Dermis microvascular lymphatic vessel endothelial cell (primary cell): ENCODE results near the gene LAMTOR5. TPM values are rescaled to one million over a fixed set of nuclear protein-coding genes. Genes with fewer than 3 reads are reported as not detected.
"Not testable (repeated sequence)": the region's sequence is repeated elsewhere in the genome, so short reads cannot be mapped to it uniquely, and the experiment has no call there.

Experiments
- DNase-seq, 2 donors: peaks; one replicate each; pipeline versions ENCODE4 v3.0.0 to v3.0.0-alpha.2; 2010; ENCODE audit warnings: low read depth in 2 of 2
- total RNA-seq: library from RNA; depleted of rRNA; stranded (reverse); fragments of >200 nt; gene quantifications from 2 replicates; pipeline ENCODE4 v1.2.1, GENCODE V29; 2014

LAMTOR5 gene
- 69.8 and 71.4 TPM in 2 replicates for total RNA-seq

DNA sequence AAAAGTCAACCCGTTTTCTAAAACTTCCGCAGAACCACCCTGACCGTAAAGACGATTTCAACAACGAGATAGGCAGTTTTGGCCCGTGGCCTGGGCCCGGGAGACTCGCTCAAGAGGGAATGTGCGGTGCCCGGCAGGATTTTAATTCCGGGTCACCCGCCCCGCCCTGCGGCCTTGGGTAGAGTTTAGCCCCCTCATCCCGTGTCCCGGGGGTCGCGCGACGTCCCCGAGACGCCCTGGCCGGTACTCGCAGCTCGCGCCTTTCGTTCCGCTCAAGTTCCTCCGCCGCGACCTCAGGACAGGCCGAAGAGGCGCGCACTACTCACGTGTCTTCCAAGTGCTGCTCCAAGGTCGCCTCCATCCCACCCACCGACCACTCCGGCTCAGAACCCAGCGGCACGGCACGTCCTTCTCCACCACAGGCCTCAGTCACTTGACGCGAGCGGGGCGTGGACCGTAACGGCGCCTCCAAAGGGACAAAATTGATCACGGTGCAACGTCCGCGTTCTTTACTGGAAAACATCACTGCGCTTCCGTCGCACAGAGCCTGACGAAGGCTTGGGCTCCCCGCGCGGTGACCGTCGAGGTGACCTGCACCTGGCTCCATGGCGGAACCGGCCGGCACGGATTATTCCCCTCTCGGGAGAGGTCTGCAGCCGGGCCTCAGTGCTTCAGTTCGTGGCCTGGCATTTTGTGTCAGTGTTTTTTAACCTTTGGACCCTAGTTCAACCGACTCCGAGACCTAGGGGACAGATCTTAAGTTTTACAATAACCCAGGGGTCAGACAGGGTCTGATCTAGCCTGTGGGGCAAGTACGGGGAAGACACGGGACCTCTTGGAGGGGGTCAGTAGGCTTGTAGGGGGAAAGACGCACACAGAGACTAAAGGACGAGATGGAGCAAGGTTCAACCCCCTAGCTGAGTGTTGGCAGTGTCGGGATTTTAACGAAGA is at the start of gene LAMTOR5:
Gene LAMTOR5 (minus strand): TSS at position 435 of the 951 bp plus-strand sequence. CDS start 74 bp downstream, at position 361.
- DNase-seq = peak; percentile 93 to 96

DNA sequence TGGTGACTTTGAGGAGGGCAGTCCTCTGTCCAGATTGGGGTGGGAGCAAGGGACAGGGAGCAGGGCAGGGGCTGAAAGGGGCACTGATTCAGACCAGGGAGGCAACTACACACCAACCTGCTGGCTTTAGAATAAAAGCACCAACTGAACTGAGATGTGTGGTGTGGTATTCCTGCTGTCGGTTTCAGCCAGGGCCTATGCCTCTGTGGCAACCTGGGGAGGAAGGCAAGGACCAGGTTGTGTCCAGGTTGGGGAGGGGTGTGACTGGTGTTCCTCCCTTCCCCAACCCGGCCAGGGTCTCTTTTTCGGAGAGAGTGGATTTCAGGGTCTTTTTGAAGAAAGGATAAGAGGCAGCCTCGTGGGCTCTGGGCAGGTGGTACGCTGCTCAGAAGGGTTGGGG is 49.7 kb upstream of the LAMTOR5 start:
- no peak for DNase-seq

- DNase-seq = no peak
Measured at GRCh38 chr1:110455151-110455550, 47.7 kb upstream of the LAMTOR5 start.

DNA sequence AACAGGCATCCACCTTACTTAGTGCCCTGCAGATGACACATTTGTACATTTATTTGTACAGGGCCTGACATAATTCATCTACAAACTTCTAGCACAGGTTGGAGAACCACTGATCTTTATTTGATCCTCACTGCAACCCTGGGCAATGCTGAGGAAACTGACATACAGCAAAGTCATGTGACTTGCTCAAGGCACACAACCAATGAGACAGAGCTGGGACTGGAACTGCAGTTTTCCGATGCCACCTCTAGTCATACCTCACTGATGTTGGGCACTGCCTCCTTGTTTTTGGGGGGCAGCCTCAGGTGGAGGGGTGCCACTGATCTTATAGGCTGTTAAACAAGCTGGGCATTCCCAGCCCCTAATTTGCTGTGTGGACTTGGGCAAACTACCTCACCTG is 46.8 kb upstream of the LAMTOR5 start:
- DNase-seq = no peak

DNA sequence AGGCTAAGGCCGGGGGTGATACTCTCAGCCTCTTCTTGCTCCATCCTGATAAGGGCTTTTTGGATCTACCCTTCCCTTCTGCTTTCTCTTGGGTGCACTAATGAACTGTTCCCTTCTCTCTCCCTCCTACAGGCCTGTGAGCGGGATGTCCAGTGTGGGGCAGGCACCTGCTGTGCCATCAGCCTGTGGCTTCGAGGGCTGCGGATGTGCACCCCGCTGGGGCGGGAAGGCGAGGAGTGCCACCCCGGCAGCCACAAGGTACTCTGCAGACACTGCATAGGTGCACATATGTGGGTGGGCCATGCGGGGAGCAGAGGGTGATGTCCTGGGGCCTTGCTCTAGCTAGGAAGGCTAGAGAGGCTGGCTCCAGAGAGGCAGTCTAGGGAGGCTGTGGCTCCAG is 46.3 kb upstream of the LAMTOR5 start:
- DNase-seq = no peak

- DNase-seq = no peak
Measured at GRCh38 chr1:110452330-110452729, 44.8 kb upstream of the LAMTOR5 start.

DNA sequence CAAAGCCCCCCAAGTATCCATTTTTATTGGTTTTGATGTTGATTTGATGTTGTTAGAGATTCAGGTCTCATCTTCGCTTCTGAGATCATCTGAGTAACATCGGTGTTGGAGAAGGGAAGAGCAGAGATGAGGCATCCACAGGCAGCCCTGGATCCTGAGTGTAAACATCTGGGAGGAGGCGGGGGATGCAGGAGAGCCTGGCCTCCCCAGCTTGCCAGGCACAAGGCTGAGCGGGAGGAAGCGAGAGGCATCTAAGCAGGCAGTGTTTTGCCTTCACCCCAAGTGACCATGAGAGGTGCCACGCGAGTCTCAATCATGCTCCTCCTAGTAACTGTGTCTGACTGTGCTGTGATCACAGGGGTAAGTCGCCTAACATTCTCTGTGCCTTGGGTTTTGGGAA is 43.4 kb upstream of the LAMTOR5 start, which contains the start of gene PROK1:
Gene PROK1 (plus strand): TSS at position 221 of the 400 bp plus-strand sequence. CDS start 68 bp downstream, at position 289.
- no peak for DNase-seq

- DNase-seq = no peak
Measured at GRCh38 chr1:110449661-110450651, 42.5 kb upstream of the LAMTOR5 start.

DNA sequence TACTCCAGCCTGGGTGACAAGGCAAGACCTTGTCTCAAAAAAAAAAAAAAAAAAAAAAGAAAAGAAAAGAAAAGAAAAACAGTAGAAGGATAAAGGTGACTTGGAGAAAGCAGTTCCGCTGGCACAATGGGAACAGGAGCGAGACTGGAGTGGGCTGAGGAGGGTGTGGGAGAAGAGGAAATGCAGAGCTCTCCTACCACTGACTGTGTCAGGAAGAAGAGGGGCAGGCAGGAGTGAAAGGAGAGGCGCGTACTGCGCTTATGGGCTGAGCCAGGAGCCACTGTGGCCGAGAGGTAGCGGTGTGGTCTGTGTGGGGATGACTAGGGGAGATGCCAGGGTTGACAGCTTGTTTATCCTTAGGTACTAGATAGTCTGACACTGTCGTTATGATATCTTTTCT is 37.1 kb upstream of the LAMTOR5 start:
- no peak for DNase-seq

GRCh38 chr1:110443451-110443850 is 36.0 kb upstream of the LAMTOR5 start:
- no peak for DNase-seq

DNA sequence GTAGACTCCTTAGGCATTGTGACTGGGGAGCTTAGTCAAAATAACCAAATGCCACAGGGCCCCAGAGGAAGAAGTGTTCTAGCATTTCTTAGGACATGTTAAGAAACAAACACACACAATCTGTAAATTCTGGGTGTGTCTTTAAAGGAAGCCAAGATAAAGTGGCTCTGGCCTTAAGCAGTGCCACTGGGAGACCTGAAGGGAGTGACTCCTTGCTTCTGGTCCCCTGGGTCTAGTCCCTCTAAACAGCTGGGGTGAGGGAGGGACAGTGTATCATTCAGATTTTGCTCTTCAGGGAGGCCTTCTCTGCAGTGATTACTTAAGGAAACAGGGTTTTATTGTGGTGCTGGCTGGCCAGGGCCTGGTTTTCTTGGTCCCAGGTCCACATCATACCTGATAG is 34.4 kb upstream of the LAMTOR5 start:
- DNase-seq = no peak

- no peak for DNase-seq
Measured at GRCh38 chr1:110440877-110441276, 33.4 kb upstream of the LAMTOR5 start.

DNA sequence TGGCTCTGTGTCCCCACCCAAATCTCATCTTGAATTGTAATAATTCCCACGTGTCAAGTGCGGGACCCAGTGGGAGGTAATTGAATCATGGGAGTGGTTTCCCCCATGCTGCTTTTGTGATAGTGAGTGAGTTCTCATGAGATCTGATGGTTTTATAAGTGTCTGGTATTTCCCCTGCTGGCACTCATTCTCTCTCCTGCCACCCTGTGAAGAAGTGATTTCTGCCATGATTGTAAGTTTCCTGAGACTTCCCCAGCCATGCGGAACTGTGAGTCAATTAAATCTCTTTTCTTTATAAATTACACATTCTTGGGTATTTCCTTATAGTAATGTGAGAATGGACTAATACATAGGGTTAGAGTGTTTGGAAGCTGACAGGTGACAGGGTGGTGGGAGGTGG is 32.4 kb upstream of the LAMTOR5 start:
- not testable (repeated sequence) for DNase-seq

DNA sequence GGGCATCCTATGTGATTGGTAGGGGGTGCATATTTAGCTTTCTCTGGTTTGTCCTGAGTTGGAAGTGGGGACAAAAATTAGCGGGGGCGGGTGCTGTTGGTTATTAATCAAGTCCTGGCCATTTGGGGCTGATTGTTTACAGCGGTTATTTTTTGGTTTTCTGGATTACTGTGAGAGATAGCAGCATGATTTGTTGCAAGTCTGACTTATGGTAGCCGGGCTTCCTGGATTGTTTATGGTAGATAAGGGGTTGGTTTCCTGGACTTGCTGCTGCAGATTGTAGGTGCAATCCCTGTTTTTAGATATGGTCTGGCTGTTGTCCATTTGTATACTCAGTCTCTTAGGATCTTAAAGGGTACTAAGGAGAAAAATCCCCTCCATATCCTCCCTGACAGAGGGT is 31.4 kb upstream of the LAMTOR5 start:
- no peak for DNase-seq

GRCh38 chr1:110437645-110438299 is 30.3 kb upstream of the LAMTOR5 start:
- DNase-seq = not testable (repeated sequence)

DNA sequence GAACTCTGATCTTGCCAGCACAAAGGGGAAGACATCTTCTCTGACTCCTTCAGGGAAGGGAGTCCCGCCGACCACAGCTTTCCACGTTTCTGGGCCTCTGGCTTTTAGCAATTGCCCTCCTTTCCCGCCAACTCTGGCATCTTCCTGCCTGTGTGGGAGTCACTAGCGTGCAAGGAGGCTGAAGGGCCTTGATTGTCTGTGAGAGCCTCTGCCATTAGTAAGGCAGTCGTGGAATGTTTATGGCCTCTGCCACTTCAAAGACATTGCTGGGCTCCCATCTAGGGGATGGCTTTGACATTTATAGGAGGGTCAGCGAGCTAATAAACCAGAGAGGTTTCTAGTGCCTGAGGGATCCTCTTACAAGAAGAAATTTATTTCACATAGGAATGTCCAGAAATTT is 29.1 kb upstream of the LAMTOR5 start:
- no peak for DNase-seq

- DNase-seq = no peak
Measured at GRCh38 chr1:110434946-110435345, 27.5 kb upstream of the LAMTOR5 start.

DNA sequence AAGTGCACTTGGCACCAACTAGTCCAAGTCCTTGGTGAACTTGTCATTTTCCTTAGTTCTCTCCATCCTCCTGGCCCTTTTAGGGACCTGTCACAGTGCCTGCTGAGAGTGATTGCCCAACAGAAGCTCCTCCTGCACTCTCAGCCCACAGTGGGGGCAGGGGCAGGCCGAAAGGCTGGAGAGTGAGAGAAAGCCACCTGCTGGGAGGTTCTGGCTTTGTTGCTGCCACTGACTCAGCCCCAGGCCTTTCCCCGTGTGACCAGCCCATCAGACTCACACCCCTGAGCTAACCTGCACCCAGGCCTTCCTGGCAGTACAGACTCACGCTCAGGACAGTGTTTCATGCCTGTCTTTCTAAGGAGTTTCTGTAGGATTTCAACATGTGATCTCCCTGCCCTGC is 26.3 kb upstream of the LAMTOR5 start:
- no peak for DNase-seq

GRCh38 chr1:110433213-110433612 is 25.7 kb upstream of the LAMTOR5 start:
- no peak for DNase-seq

DNA sequence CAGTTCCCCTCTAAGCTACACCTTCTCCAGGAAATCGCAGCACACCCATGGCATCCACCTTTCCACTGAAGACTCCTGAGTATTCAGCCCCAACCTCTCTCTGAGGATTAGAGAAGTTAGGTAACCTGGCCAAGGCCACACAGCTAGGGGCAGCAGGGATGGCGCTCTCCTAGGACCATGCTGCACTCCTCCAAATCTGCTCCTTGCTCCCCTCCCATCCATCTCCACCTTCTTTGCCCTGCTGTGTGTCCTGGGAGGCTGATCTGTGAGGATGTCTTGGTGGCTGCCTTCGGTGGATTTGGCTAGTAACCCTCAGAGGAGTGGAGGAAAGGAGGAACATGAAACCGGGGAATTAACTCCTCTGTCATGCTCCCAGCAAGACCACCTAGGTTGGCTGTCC is 23.4 kb upstream of the LAMTOR5 start:
- no peak for DNase-seq

- DNase-seq = no peak
Measured at GRCh38 chr1:110430366-110430765, 22.9 kb upstream of the LAMTOR5 start.
